B cell (primary cell): ENCODE data around the gene SLC43A3. TPM values are rescaled to one million over a fixed set of nuclear protein-coding genes. Genes with fewer than 3 reads are reported as not detected.

Experiments used
- ATAC-seq: fragments of 200-7000 bp; cut with Tn5 transposase; one replicate; pipeline ENCODE4 v1.10.0; 2021; ENCODE audit warnings: low read depth, mild to moderate bottlenecking, moderate number of reproducible peaks, moderate library complexity
- CTCF ChIA-PET: fragments of 350-600 bp; sonication (Branson Sonifier 250); formaldehyde crosslinking; loops from one replicate; lab custom pipeline; 2021; ENCODE audit warnings: antibody characterized with exemption, inconsistent platforms; lab: Charles Lee
- POLR2A ChIA-PET: fragments of 350-600 bp; sonication (Branson Sonifier 250); formaldehyde crosslinking; loops from one replicate; lab custom pipeline; 2021; ENCODE audit warnings: antibody characterized with exemption; lab: Charles Lee
- DNase-seq: peaks from one replicate; pipeline ENCODE4 v3.0.0; 2013
- H2AFZ ChIP-seq: 2 replicates; pipeline ENCODE4 v1.6.1; 2012; ENCODE audit warnings: mild to moderate bottlenecking, low read depth, low read length; ENCODE audit not compliant: insufficient read depth, poor library complexity, severe bottlenecking
- H3K27ac ChIP-seq, 2 donors: 1 replicate in 1 of 2; 2 replicates in 1 of 2; pipeline ENCODE4 v1.5.1; 2012 to 2013; ENCODE audit warnings: low read length in 2 of 2, mild to moderate bottlenecking in 2 of 2, moderate library complexity in 1 of 2
- H3K27me3 ChIP-seq, 4 experiments: fragments of 200-600 bp in 1 of 4; sonication (generic) in 1 of 4; replicated peaks in 1 of 4; 1 replicate in 2 of 4; 2 replicates in 2 of 4; pipeline versions ENCODE4 v1.6.1 to v1.7.0; 2013 to 2016; ENCODE audit warnings: low read length in 3 of 4, mild to moderate bottlenecking in 2 of 4, mixed read lengths in 1 of 4, moderate library complexity in 1 of 4; ENCODE audit not compliant: insufficient read depth in 4 of 4, control insufficient read depth in 3 of 4; ENCODE audit errors: control extremely low read depth in 1 of 4
- H3K36me3 ChIP-seq, 2 experiments: replicated peaks in 1 of 2; 1 replicate in 1 of 2; 2 replicates in 1 of 2; pipeline versions ENCODE4 v1.6.1 to v1.7.1; 2013; ENCODE audit warnings: low read length in 1 of 2; ENCODE audit not compliant: insufficient read depth in 2 of 2, control insufficient read depth in 1 of 2; ENCODE audit errors: control extremely low read depth in 1 of 2, extremely low read depth in 1 of 2
- H3K4me1 ChIP-seq, 2 donors: fragments of 200-600 bp in 1 of 2; sonication (generic) in 1 of 2; 1 replicate in 1 of 2; 2 replicates in 1 of 2; pipeline versions ENCODE4 v1.5.1 to v1.6.1; 2013 to 2017; ENCODE audit warnings: low read length in 2 of 2; ENCODE audit not compliant: control insufficient read depth in 2 of 2, insufficient read depth in 2 of 2
- H3K4me2 ChIP-seq: replicated peaks from 2 replicates; pipeline ENCODE3; 2012; ENCODE audit warnings: mild to moderate bottlenecking, low read depth, low read length; ENCODE audit not compliant: poor library complexity, severe bottlenecking
- H3K4me3 ChIP-seq, 5 experiments: fragments of 200-600 bp in 1 of 5; sonication (generic) in 1 of 5; 1 replicate in 3 of 5; 2 replicates in 2 of 5; pipeline versions ENCODE4 v1.5.1 to v1.7.0; 2011 to 2016; ENCODE audit warnings: low read length in 4 of 5, mild to moderate bottlenecking in 4 of 5, low read depth in 2 of 5, control low read depth in 1 of 5, moderate library complexity in 1 of 5; ENCODE audit not compliant: insufficient read depth in 1 of 5; ENCODE audit errors: control extremely low read depth in 1 of 5, extremely low read depth in 1 of 5
- H3K79me2 ChIP-seq: fragments of 200-600 bp; sonication (generic); one replicate; pipeline ENCODE4 v1.6.0; 2016; ENCODE audit warnings: low read length; ENCODE audit not compliant: control insufficient read depth, insufficient read depth
- H3K9ac ChIP-seq: fragments of 200-600 bp; sonication (generic); 2 replicates; pipeline ENCODE4 v1.6.1; 2017; ENCODE audit warnings: mild to moderate bottlenecking, low read length, moderate library complexity
- H3K9me3 ChIP-seq, 3 donors: one replicate each; pipeline versions ENCODE4 v1.6.1 to v1.7.1; 2013; ENCODE audit warnings: low read length in 2 of 3; ENCODE audit not compliant: control insufficient read depth in 2 of 3, insufficient read depth in 1 of 3; ENCODE audit errors: control extremely low read depth in 1 of 3
- H4K20me1 ChIP-seq: 2 replicates; pipeline ENCODE4 v1.6.0; 2012; ENCODE audit warnings: mild to moderate bottlenecking, low read length; ENCODE audit not compliant: insufficient read depth, control insufficient read depth, poor library complexity, severe bottlenecking
- H3K27ac Mint-ChIP-seq: one replicate; pipeline ENCODE4 v1.8.0; 2021; ENCODE audit warnings: mixed read lengths
- H3K27me3 Mint-ChIP-seq: one replicate; pipeline ENCODE4 v1.8.0; 2021; ENCODE audit warnings: mixed read lengths
- H3K4me1 Mint-ChIP-seq: one replicate; pipeline ENCODE4 v1.8.0; 2021; ENCODE audit warnings: mixed read lengths
- H3K4me3 Mint-ChIP-seq: one replicate; pipeline ENCODE4 v1.8.0; 2021; ENCODE audit warnings: mixed read lengths
- H3K9me3 Mint-ChIP-seq: one replicate; pipeline ENCODE4 v1.8.0; 2022; ENCODE audit warnings: mixed read lengths; ENCODE audit not compliant: insufficient read depth
- EZH2 ChIP-seq: IDR thresholded peaks from 2 replicates; pipeline ENCODE4 v1.6.1; 2012; ENCODE audit warnings: borderline replicate concordance, low read depth, mild to moderate bottlenecking, moderate library complexity, low read length; ENCODE audit not compliant: insufficient read depth, poor library complexity, severe bottlenecking
- WGBS: methylation state at CpG from one replicate; pipeline ENCODE4 v1.1.5; 2013; ENCODE audit warnings: missing lambda C conversion rate; ENCODE audit not compliant: insufficient coverage; 5-methylcytosine and 5-hydroxymethylcytosine counted together
- intact Hi-C: fragments of 100-400 bp; cut with micrococcal nuclease; formaldehyde crosslinking; loops from one replicate; pipeline ENCODE4 v1.10.0; 2022
- polyA plus RNA-seq: library from polyadenylated mRNA; depleted of rRNA; stranded (reverse); fragments of >200 nt; gene quantifications from 2 replicates; pipeline ENCODE4 v1.2.3, GENCODE V29; 2012
- total RNA-seq, 2 donors: library from RNA; stranded (reverse); fragments of 120-200 nt in 1 of 2; gene quantifications; 1 replicate in 1 of 2; 2 replicates in 1 of 2; pipeline versions ENCODE4 v1.2.3 to v1.2.4, GENCODE V29; 2013 to 2022
- TF ChIP-seq, protein P1 (sequence below): fragments of 200-600 bp; IDR thresholded peaks from one replicate; pipeline ENCODE4 v1.8.0; 2022; ENCODE audit warnings: antibody characterized with exemption, mild to moderate bottlenecking

SLC43A3 gene
- total and polyA plus RNA-seq, 2 donors (not counting 1 experiment from before 2014, with no cell fraction given), result 7.6 to 20.9 TPM

DNA sequence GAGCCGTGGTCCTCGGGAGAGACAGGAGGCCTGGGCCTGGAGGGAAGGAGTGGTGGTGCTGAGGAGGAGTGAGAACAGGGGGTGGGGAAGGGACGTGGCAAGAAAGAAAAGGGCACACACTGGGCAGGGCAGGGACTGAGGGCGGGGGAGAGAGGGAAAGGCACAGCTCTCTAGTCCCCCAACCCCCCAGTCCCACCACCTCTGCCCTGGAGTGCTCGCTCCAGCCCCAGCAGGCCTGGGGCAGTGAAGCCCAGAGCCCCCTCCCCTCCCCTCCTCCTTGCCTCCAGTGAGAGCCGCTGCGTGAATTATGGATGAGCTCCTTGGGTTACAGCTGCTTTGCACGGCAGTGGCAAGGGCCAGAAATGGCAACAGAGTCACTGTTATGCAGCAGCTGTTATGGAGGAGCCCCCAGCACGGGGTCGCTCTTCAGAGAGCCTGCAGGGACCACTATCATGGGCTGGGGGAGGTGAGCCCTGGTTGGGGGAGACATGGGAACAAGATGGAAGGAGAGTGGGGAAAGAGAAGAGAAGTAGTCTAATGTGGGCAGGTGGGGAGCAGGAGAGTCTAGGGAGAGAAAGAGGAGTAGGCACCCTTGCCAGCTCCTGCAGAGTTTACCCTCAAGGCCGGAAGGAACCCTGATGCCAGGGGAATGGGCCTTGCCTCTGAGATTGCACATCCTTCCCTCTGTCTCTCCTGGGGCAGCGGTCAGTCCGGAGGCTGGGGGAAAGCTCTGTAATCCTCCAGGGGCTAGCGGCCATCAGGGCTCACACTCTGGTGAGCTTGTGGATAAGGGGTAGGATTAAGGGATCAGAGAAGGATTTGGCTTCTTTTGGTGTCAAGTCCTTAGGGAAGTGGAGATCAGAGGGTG, 37.0 kb upstream of the SLC43A3 start:
- no peaks in the 10 kb centered on the region for H3K9me3 Mint-ChIP-seq
- ChIA-PET POLR2A (no interaction called here), CTCF (interaction anchor here (0.8 to 9.6 kb wide), 5 partner anchors 13 to 64 kb away, joined by 3 to 348 read pairs (median 4); partner anchors contain the start of gene TIMM10)
- intact Hi-C loops, result no loop called here
- Histone ChIP-seq H2AFZ (no peak overlapping the region), H3K9me3 (peaks cover 0 to 13% (median 0%) of the 10 kb centered on the region in 3 donors), H3K27ac (no peak overlapping the region), H3K9ac (no peak overlapping the region), H4K20me1 (peaks cover 8% of the 10 kb centered on the region), H3K4me2 (no peak overlapping the region), H3K27me3 (peaks cover 0 to 25% (median 16%) of the 10 kb centered on the region in 4 experiments), H3K79me2 (no peaks in the 10 kb centered on the region), H3K4me3 (no peak overlapping the region), H3K4me1 (peaks cover 20 to 21% of the 10 kb centered on the region in 2 donors), H3K36me3 (no peaks in the 10 kb centered on the region)
- peaks cover 22% of the 10 kb centered on the region for H3K27me3 Mint-ChIP-seq
- 90% methylated on average over 12 of the region's 14 CpGs for WGBS
- H3K4me1 Mint-ChIP-seq, result peaks cover 17% of the 10 kb centered on the region
- no peak overlapping the region for H3K4me3 Mint-ChIP-seq
- no peak overlapping the region for H3K27ac Mint-ChIP-seq
- TF ChIP-seq, protein P1, sequence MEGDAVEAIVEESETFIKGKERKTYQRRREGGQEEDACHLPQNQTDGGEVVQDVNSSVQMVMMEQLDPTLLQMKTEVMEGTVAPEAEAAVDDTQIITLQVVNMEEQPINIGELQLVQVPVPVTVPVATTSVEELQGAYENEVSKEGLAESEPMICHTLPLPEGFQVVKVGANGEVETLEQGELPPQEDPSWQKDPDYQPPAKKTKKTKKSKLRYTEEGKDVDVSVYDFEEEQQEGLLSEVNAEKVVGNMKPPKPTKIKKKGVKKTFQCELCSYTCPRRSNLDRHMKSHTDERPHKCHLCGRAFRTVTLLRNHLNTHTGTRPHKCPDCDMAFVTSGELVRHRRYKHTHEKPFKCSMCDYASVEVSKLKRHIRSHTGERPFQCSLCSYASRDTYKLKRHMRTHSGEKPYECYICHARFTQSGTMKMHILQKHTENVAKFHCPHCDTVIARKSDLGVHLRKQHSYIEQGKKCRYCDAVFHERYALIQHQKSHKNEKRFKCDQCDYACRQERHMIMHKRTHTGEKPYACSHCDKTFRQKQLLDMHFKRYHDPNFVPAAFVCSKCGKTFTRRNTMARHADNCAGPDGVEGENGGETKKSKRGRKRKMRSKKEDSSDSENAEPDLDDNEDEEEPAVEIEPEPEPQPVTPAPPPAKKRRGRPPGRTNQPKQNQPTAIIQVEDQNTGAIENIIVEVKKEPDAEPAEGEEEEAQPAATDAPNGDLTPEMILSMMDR, result no peak
- no peak for TF ChIP-seq EZH2
- no peak for ATAC-seq
- DNase-seq, result no peak

DNA sequence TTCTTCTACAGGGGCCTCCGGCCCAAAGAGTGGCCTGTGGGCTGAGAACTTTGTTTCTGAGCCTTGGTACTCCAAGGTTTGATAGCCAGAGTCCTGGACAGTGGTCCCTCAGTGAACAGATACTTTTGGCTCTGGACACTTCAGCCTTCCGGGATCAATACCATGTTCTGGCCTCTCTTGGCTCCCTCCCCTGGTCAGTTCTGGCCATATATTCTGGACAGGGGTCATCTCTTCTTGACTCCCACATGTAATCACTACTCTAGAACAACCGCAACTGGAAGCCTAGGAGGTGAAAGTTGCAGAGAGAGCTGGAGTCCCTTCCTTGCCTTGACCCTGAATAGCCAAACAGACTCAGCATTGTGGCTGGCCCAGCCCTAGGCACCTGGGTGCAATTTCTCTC, 35.7 kb upstream of the SLC43A3 start:
- 81% methylated on average over 2 of the region's 3 CpGs for WGBS
- Mint-ChIP-seq H3K9me3 (no peaks in the 10 kb centered on the region), H3K4me1 (peaks cover 26% of the 10 kb centered on the region), H3K4me3 (peak overlapping the region; percentile 21), H3K27ac (no peak overlapping the region), H3K27me3 (peaks cover 28% of the 10 kb centered on the region)
- no peaks in the 10 kb centered on the region for H3K79me2 ChIP-seq
- H4K20me1 ChIP-seq, result peaks cover 12% of the 10 kb centered on the region
- intact Hi-C loops, result no loop called here
- TF ChIP-seq EZH2, result no peak
- TF ChIP-seq, protein P1, result no peak
- ChIA-PET POLR2A (no interaction called here), CTCF (interaction anchor here (1.6 to 9.6 kb wide), 3 partner anchors 21 to 65 kb away, joined by 4 to 348 read pairs (median 24); partner anchors contain the start of gene TIMM10)
- DNase-seq, result no peak
- no peak overlapping the region for H2AFZ ChIP-seq
- H3K9me3 ChIP-seq, result peaks cover 0 to 16% (median 0%) of the 10 kb centered on the region in 3 donors
- H3K4me3 ChIP-seq, result no peak overlapping the region
- ATAC-seq, result no peak
- peaks cover 0 to 38% (median 27%) of the 10 kb centered on the region in 4 experiments for H3K27me3 ChIP-seq
- H3K36me3 ChIP-seq, result no peaks in the 10 kb centered on the region
- H3K27ac ChIP-seq, result no peak overlapping the region
- H3K4me1 ChIP-seq, result peaks cover 33 to 34% of the 10 kb centered on the region in 2 donors
- no peak overlapping the region for H3K4me2 ChIP-seq
- no peak overlapping the region for H3K9ac ChIP-seq
